Measurements from ENCODE around the gene LGALS7. TPM values are rescaled to one million over a fixed set of nuclear protein-coding genes. Genes with fewer than 3 reads are reported as not detected.

LGALS7 gene
- total RNA-seq, 1 donor from 2014 or later = not detected

GRCh38 chr19:38730731-38731589 lies 42.4 kb downstream of the LGALS7 start:
- no peaks in the 10 kb centered on the region for H3K9me3 Mint-ChIP-seq
- peaks cover 1% of the 10 kb centered on the region for H3K27me3 Mint-ChIP-seq (ENCODE audit: low read depth)
- H3K4me1 Mint-ChIP-seq = peaks cover 9% of the 10 kb centered on the region
- no peak for TF ChIP-seq CTCF (IDR thresholded peaks at IDR 0.05; ENCODE audit: unreplicated experiment)
- peak overlapping the region; percentile 59 for H3K27ac Mint-ChIP-seq
- peaks cover 21% of the 10 kb centered on the region for H3K36me3 Mint-ChIP-seq
- peak in 1 of 2 experiments; percentile 12 for DNase-seq (ENCODE audit: low spot score in 2 of 2, unreplicated experiment in 2 of 2)
- H3K4me3 Mint-ChIP-seq = no peak overlapping the region

GRCh38 chr19:38730470-38730730 lies 42.9 kb downstream of the LGALS7 start:
- no peak for TF ChIP-seq CTCF (IDR thresholded peaks at IDR 0.05; ENCODE audit: unreplicated experiment)
- Mint-ChIP-seq H3K4me1 (peaks cover 9% of the 10 kb centered on the region), H3K4me3 (no peak overlapping the region), H3K36me3 (peaks cover 21% of the 10 kb centered on the region), H3K9me3 (no peaks in the 10 kb centered on the region), H3K27me3 (ENCODE audit: low read depth) (peaks cover 1% of the 10 kb centered on the region), H3K27ac (peak overlapping the region; percentile 59)
- DNase-seq (ENCODE audit: low spot score in 2 of 2, unreplicated experiment in 2 of 2) = no peak

GRCh38 chr19:38729653-38730469 lies 43.5 kb downstream of the LGALS7 start:
- H3K27me3 Mint-ChIP-seq (ENCODE audit: low read depth) = no peaks in the 10 kb centered on the region
- H3K27ac Mint-ChIP-seq = peak overlapping the region; percentile 87
- H3K9me3 Mint-ChIP-seq = no peaks in the 10 kb centered on the region
- DNase-seq (ENCODE audit: low spot score in 2 of 2, unreplicated experiment in 2 of 2) = peak; percentile 59 to 87
- H3K4me1 Mint-ChIP-seq = peaks cover 9% of the 10 kb centered on the region
- no peak overlapping the region for H3K4me3 Mint-ChIP-seq
- peak; percentile 73 for TF ChIP-seq CTCF (IDR thresholded peaks at IDR 0.05; ENCODE audit: unreplicated experiment)
- H3K36me3 Mint-ChIP-seq = peaks cover 22% of the 10 kb centered on the region

DNA sequence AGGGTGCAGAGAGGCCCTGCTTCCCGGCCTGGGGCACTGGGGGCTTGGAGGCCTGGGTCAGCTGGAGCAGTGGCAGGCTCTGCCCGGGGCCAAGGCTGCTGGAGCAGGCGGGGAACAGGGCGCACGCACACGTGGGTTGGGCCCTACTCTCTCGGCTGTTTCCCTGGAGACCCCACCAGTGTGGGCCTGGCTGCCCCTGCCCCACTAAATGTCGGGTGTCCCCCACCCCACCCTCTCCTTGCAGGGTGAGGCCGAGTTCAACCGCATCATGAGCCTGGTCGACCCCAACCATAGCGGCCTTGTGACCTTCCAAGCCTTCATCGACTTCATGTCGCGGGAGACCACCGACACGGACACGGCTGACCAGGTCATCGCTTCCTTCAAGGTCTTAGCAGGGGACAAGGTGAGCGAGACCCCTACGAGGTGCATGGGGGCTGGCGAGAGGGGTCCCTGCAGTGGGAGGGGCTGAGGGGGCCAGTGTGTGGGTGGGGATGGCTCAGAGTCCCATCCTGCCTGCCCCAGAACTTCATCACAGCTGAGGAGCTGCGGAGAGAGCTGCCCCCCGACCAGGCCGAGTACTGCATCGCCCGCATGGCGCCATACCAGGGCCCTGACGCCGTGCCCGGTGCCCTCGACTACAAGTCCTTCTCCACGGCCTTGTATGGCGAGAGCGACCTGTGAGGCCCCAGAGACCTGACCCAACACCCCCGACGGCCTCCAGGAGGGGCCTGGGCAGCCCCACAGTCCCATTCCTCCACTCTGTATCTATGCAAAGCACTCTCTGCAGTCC lies 44.4 kb downstream of the LGALS7 start:
- no peaks in the 10 kb centered on the region for H3K27me3 Mint-ChIP-seq (ENCODE audit: low read depth)
- no peaks in the 10 kb centered on the region for H3K9me3 Mint-ChIP-seq
- H3K4me3 Mint-ChIP-seq = no peak overlapping the region
- peaks cover 24% of the 10 kb centered on the region for H3K36me3 Mint-ChIP-seq
- DNase-seq (ENCODE audit: low spot score in 2 of 2, unreplicated experiment in 2 of 2) = no peak
- peaks cover 9% of the 10 kb centered on the region for H3K4me1 Mint-ChIP-seq
- no peak for TF ChIP-seq CTCF (IDR thresholded peaks at IDR 0.05; ENCODE audit: unreplicated experiment)
- H3K27ac Mint-ChIP-seq = no peak overlapping the region

GRCh38 chr19:38727868-38728660 lies 45.3 kb downstream of the LGALS7 start:
- no peak for TF ChIP-seq CTCF (IDR thresholded peaks at IDR 0.05; ENCODE audit: unreplicated experiment)
- DNase-seq (ENCODE audit: low spot score in 2 of 2, unreplicated experiment in 2 of 2) = no peak
- Mint-ChIP-seq H3K9me3 (no peaks in the 10 kb centered on the region), H3K4me3 (no peak overlapping the region), H3K36me3 (peaks cover 24% of the 10 kb centered on the region), H3K27me3 (ENCODE audit: low read depth) (no peaks in the 10 kb centered on the region), H3K4me1 (peaks cover 9% of the 10 kb centered on the region), H3K27ac (peak overlapping the region; percentile 64)
